SK-N-SH (cell line): ENCODE results near the gene GLIS2. TPM values are rescaled to one million over a fixed set of nuclear protein-coding genes. Genes with fewer than 3 reads are reported as not detected.

Source experiments
- CTCF ChIA-PET: fragments of 300-600, 350-600 bp; formaldehyde crosslinking; extraction: SDS; loops from one replicate; lab custom pipeline; 2021; lab: Yijun Ruan, JAX
- POLR2A ChIA-PET: fragments of 350-600 bp; sonication (Branson Sonifier 250); formaldehyde crosslinking; extraction: SDS; loops from one replicate; lab custom pipeline; 2020; ENCODE audit warnings: antibody characterized with exemption, inconsistent platforms; lab: Yijun Ruan, JAX
- DNase-seq: peaks from one replicate; pipeline ENCODE4 v3.0.0; 2012
- H2AFZ ChIP-seq: fragments of 200-600 bp; sonication (generic); 2 replicates; pipeline ENCODE4 v1.8.1; 2016; ENCODE audit warnings: antibody characterized with exemption, mild to moderate bottlenecking, low read depth
- H3F3A ChIP-seq: fragments of 200-600 bp; sonication (generic); replicated peaks from 2 replicates; pipeline ENCODE3; 2016; ENCODE audit warnings: antibody characterized with exemption, mild to moderate bottlenecking; ENCODE audit not compliant: insufficient read depth
- H3K27ac ChIP-seq, 2 experiments: fragments of 200-500 bp in 1 of 2; fragments of 200-600 bp in 1 of 2; sonication (Bioruptor generic) in 1 of 2; sonication (generic), shearing (Covaris generic) in 1 of 2; 2 replicates each; pipeline versions ENCODE4 v1.5.1 to v1.6.1; 2014 to 2016; ENCODE audit warnings: low read depth in 2 of 2, inconsistent platforms in 1 of 2, low read length in 1 of 2, mild to moderate bottlenecking in 1 of 2, mixed read lengths in 1 of 2
- H3K27me3 ChIP-seq: fragments of 200-600 bp; sonication (generic), shearing (Covaris generic); 2 replicates; pipeline ENCODE4 v1.6.1; 2016; ENCODE audit warnings: mixed run types; ENCODE audit not compliant: insufficient read depth
- H3K36me3 ChIP-seq, 2 experiments: fragments of 200-500 bp in 1 of 2; fragments of 200-600 bp in 1 of 2; sonication (Bioruptor generic) in 1 of 2; sonication (generic) in 1 of 2; replicated peaks in 1 of 2; 2 replicates each; pipeline versions ENCODE3 to v1.5.1; 2014 to 2016; ENCODE audit warnings: low read length in 1 of 2, mild to moderate bottlenecking in 1 of 2; ENCODE audit not compliant: insufficient read depth in 2 of 2, control insufficient read depth in 1 of 2
- H3K4me1 ChIP-seq, 2 experiments: fragments of 200-500 bp in 1 of 2; fragments of 200-600 bp in 1 of 2; sonication (Bioruptor generic) in 1 of 2; sonication (generic), shearing (Covaris generic) in 1 of 2; 2 replicates each; pipeline versions ENCODE4 v1.5.1 to v1.6.1; 2014 to 2016; ENCODE audit warnings: low read depth in 1 of 2, low read length in 1 of 2, mixed run types in 1 of 2; ENCODE audit not compliant: insufficient read depth in 2 of 2, control insufficient read depth in 1 of 2
- H3K4me2 ChIP-seq: fragments of 200-600 bp; sonication (generic), shearing (Covaris generic); 2 replicates; pipeline ENCODE4 v1.6.1; 2017; ENCODE audit warnings: mixed run types
- H3K4me3 ChIP-seq, 2 experiments: fragments of 200-500 bp in 1 of 2; fragments of 200-600 bp in 1 of 2; sonication (Bioruptor generic) in 1 of 2; sonication (generic), shearing (Covaris generic) in 1 of 2; 2 replicates each; pipeline versions ENCODE4 v1.5.1 to v1.8.1; 2014 to 2016; ENCODE audit warnings: low read depth in 2 of 2, inconsistent platforms in 1 of 2, low read length in 1 of 2, mild to moderate bottlenecking in 1 of 2, mixed read lengths in 1 of 2, moderate library complexity in 1 of 2
- H3K79me2 ChIP-seq: fragments of 200-600 bp; sonication (generic); 2 replicates; pipeline ENCODE4 v1.8.1; 2017; ENCODE audit warnings: mild to moderate bottlenecking; ENCODE audit not compliant: insufficient read depth
- H3K9ac ChIP-seq: fragments of 200-600 bp; sonication (generic); 2 replicates; pipeline ENCODE4 v1.6.1; 2017; ENCODE audit warnings: mixed run types
- H3K9me2 ChIP-seq: fragments of 200-600 bp; sonication (generic); 2 replicates; pipeline ENCODE4 v1.6.1; 2017; ENCODE audit warnings: mixed run types
- H3K9me3 ChIP-seq: fragments of 200-600 bp; sonication (generic); 2 replicates; pipeline ENCODE4 v1.6.1; 2017; ENCODE audit warnings: mixed run types, mild to moderate bottlenecking, moderate library complexity
- H4K20me1 ChIP-seq: fragments of 200-600 bp; sonication (generic); 2 replicates; pipeline ENCODE4 v1.6.1; 2017; ENCODE audit warnings: mild to moderate bottlenecking, mixed run types; ENCODE audit not compliant: insufficient read depth
- GABPA ChIP-seq: IDR thresholded peaks from 2 replicates; pipeline ENCODE4 v1.4.0; 2012; ENCODE audit warnings: low read depth, mild to moderate bottlenecking
- JUND ChIP-seq: IDR thresholded peaks from 2 replicates; pipeline ENCODE4 v1.4.0; 2012
- MXI1 ChIP-seq: IDR thresholded peaks from 2 replicates; pipeline ENCODE4 v1.6.1; 2012; ENCODE audit warnings: mild to moderate bottlenecking, low read depth, low read length, improper control_type of control experiment
- RCOR1 ChIP-seq: fragments of 150-350 bp; IDR thresholded peaks from 2 replicates; pipeline ENCODE4 v1.6.1; 2017; ENCODE audit warnings: antibody characterized with exemption, low read length
- SMC3 ChIP-seq: IDR thresholded peaks from 2 replicates; pipeline ENCODE4 v1.6.1; 2012; ENCODE audit warnings: low read depth, low read length, improper control_type of control experiment
- TEAD4 ChIP-seq: IDR thresholded peaks from 2 replicates; pipeline ENCODE4 v1.4.0; 2012; ENCODE audit warnings: mild to moderate bottlenecking, borderline replicate concordance; ENCODE audit not compliant: insufficient read depth
- USF1 ChIP-seq: IDR thresholded peaks from 2 replicates; pipeline ENCODE4 v1.4.0; 2012; ENCODE audit warnings: low read depth, borderline replicate concordance
- YY1 ChIP-seq: IDR thresholded peaks from 2 replicates; pipeline ENCODE4 v1.4.0; 2012; ENCODE audit warnings: low read depth, mild to moderate bottlenecking
- WGBS: methylation state at CpG from one replicate; pipeline ENCODE4 v1.1.6; 2017; ENCODE audit warnings: low lambda C conversion rate; 5-methylcytosine and 5-hydroxymethylcytosine counted together
- polyA plus RNA-seq, 3 experiments: library from polyadenylated mRNA; depleted of rRNA; stranded (reverse); fragments of >200 nt; gene quantifications; 2 replicates each; pipeline ENCODE4 v1.2.3, GENCODE V29; 2012

GLIS2 gene
- polyA plus RNA-seq, 1 of the 3 experiments (the other 2 are of a cell fraction): 6.5 TPM

- H3K36me3 ChIP-seq: no peaks in the 10 kb centered on the region
- TF ChIP-seq MXI1: no peak
- no peak for TF ChIP-seq GABPA
- TF ChIP-seq JUND: no peak
- no peak for TF ChIP-seq SMC3
- no peak for TF ChIP-seq RCOR1
- TF ChIP-seq, all 33 proteins: peak for 0
- no peaks in the 10 kb centered on the region for H3K27me3 ChIP-seq
- no peak overlapping the region for H3K4me3 ChIP-seq
- H3K9ac ChIP-seq: no peak overlapping the region
- no peaks in the 10 kb centered on the region for H3F3A ChIP-seq
- H3K27ac ChIP-seq: no peak overlapping the region; a peak in 1 of 4 replicates
- H3K4me1 ChIP-seq: peaks cover 13 to 54% of the 10 kb centered on the region in 2 experiments; a peak in 1 of 4 replicates
- H3K9me3 ChIP-seq: no peaks in the 10 kb centered on the region
- H4K20me1 ChIP-seq: peaks cover 91% of the 10 kb centered on the region
- 82% methylated on average over 13 of the region's 16 CpGs for WGBS
- CTCF ChIA-PET: interaction anchor here (0.8 to 14.9 kb wide), 6 partner anchors 10 to 83 kb away, joined by 3 to 281 read pairs (median 7); no protein-coding TSS in a partner anchor
- POLR2A ChIA-PET: no interaction called here
- no peak for DNase-seq
- peaks cover 93% of the 10 kb centered on the region for H3K79me2 ChIP-seq
- H3K4me2 ChIP-seq: no peak overlapping the region
- no peaks in the 10 kb centered on the region for H3K9me2 ChIP-seq
- H2AFZ ChIP-seq: no peak overlapping the region
Observed at GRCh38 chr16:4320571-4321137, 4.8 kb downstream of the GLIS2 start.

DNA sequence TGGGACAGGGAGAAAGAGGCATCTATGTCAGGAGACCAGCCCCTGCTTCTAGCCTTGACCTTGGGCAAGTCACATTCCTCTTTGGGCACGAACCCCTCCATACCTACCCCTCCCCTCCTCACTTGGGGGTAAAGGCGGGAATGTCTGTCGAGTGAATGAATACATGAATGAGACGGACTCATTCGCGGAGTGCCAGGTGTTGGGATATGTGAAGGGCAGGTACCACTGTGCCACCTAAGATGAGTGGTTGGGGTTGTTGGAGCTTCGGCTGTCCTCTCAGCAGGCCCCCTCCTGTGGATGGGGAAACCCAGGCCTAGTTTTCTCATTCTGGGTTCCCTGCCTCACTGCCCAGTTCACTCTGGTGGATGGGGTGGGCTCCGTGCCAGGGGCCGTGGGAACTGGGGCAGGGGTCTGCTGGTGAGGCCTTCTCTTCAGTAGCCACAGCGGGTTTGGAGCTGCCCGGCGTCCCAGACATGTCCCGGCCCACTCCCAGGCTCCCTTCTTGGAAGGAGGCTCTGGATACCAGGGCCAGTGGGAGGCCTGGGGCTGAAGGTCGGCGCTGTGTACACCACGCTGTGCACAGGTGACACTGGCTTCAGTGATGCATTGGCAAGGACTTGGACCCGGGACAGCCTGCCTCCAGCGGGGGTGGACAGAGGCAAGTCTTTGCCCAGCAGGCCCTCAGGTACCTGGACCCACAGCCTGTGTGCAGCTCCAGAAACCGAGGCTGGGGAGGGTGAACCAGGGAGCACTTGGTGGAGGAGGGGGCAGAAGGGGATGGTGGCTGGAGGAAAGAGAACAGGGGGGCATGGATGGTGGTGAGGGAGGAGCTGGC, 5.6 kb downstream of the GLIS2 start:
- H3K4me1 ChIP-seq: peaks cover 13 to 54% of the 10 kb centered on the region in 2 experiments; a peak in 1 of 4 replicates
- WGBS: 93% methylated on average over 15 of the region's 19 CpGs
- H3K4me3 ChIP-seq: no peak overlapping the region
- no peaks in the 10 kb centered on the region for H3K9me3 ChIP-seq
- no peak overlapping the region; a peak in 1 of 4 replicates for H3K27ac ChIP-seq
- ChIA-PET CTCF (interaction anchor here (0.8 to 14.9 kb wide), 6 partner anchors 9 to 82 kb away, joined by 3 to 281 read pairs (median 7); no protein-coding TSS in a partner anchor), POLR2A (no interaction called here)
- H3K9ac ChIP-seq: no peak overlapping the region
- peaks cover 93% of the 10 kb centered on the region for H4K20me1 ChIP-seq
- no peak overlapping the region for H3K4me2 ChIP-seq
- H3K79me2 ChIP-seq: peaks cover 98% of the 10 kb centered on the region
- H3K27me3 ChIP-seq: no peaks in the 10 kb centered on the region
- H2AFZ ChIP-seq: no peak overlapping the region
- no peaks in the 10 kb centered on the region for H3K9me2 ChIP-seq
- H3K36me3 ChIP-seq: no peaks in the 10 kb centered on the region
- DNase-seq: no peak
- TF ChIP-seq YY1 (no peak), USF1 (no peak), TEAD4 (no peak)
- no peaks in the 10 kb centered on the region for H3F3A ChIP-seq
